T-helper 1 cell (primary cell): ENCODE data around the gene IRX1.

Experiments used
- DNase-seq, 5 donors: peaks; one replicate each; pipeline ENCODE4 v3.0.0-alpha.2; 2012 to 2020

Gene IRX1

DNA sequence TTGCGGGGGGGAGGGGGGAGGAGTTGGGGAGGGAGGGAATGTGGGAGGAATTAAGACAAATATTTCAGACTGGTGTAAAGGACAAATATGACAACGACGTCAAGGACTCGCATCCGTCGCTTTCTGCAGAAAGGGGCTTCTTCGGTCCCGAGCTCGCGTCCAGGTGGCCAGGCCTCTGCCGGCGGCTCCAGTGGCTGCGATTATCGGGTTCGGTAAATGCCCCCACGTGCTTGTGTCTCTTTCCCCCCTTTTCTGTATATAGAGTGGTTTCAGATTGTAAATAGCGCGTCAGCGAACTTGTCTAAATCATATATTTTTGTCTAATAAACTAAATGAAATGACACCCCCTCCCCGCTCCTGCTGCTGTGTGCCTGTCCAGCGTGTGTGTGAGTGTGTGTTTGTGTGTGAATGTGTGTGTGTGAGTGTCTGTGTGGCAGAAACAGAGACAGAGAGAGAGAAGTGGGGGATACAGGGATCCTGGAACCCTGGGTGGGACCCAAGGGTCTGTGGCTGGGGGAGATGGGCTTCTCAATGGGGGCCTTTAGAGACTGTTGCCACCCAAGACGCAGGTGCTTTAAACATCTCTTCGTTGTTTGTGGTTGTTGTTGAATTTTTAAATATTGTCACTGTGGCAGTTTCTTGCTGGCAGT lies 5.6 kb downstream of the IRX1 start:
- DNase-seq, result no peak

DNA sequence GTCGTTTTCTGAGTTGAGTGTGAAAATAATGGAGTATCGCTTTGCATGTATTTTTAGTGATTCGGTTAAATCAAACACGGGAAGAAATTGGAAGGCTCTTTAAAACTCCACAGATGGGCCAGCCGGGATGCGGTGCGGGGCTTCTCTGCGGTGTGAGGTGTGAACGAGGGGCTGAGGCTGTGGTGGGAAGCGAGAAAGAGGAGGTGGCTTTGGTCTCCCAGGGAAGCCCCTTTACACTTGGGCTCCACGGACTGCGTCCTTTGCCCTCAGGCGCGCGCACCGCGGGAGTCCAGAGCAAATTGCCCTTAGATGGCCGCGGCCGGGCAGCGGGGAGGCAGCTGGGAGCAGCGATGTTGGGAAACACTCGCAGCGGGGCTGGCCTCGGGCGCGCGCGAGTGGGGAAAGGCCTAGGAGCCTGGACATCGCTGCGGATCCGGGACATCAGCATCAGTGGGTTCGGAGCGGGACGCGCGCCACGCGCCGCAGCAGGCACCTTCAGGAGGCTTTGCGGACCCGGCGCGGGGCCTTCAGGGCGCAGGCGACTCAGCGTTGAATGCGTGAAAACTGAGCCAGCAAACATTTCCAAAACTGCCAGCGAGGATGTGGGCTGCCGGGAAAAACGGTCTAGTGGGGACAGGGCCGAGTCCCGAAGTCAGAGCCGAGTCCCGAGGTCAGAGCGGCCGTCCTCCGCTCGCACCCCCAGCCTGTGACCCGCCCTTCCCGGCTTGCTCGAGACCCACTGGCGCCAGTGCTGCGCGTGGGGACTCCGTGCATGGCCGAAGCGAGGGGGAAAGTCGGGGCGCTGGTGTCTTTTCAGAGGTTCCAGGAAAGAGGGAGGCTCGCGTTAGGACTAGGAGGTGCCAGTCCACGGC lies 6.5 kb downstream of the IRX1 start:
- DNase-seq, result no peak

DNA sequence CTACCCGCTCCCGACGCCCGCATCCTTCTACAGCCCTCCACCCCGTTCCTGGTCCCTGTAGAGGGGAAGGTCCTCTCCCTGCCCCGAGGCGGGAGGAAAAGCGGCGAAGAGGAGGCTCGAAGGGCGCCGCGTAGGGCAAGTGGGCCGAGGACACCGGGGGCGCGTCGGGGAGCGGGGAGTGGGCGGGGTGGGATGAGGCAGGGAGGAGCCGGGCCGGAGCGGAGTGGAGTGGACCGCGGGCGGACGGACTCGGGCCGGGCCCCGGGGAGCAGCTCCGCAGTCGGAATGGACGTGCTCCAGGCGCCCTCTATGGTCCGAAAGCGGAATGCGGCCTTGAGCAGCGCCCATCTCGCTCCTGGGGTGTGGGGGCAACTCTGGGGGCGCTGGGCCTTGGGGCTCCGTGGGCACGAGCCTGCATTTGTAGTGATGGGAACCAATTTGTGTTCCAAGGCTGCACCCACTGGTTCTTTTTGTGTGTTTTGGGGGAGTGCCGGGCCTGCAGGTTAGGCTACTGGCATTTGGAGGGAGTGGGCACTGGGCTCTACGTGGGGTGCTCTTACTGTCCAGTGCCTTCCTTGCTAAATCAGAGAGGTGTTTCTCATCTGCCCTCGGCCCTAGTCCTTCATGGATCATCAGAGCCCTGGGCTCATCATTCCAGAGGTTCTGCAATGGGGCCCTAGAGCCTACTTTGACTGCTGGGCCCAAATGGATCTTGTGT lies 7.3 kb downstream of the IRX1 start:
- DNase-seq, result no peak

DNA sequence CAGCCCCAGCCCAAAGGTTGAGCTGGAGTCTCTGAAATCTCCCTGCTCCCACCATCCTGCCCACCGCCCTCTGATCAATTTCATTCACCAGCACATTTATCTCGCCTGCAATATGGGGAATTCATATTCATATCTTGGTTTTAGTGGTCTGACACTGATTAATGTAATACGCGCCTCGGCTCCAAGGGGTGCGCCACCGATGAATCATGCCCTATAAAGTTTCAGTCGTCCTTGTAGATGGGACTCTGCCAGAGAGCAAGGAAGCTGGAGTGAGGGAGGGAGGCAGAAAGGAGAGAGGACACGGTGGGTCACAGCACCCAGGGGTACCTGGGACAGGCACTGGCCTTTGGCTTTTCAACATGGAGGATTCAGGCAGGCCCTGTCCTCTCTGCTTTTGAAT lies 8.9 kb downstream of the IRX1 start:
- DNase-seq, result no peak

DNA sequence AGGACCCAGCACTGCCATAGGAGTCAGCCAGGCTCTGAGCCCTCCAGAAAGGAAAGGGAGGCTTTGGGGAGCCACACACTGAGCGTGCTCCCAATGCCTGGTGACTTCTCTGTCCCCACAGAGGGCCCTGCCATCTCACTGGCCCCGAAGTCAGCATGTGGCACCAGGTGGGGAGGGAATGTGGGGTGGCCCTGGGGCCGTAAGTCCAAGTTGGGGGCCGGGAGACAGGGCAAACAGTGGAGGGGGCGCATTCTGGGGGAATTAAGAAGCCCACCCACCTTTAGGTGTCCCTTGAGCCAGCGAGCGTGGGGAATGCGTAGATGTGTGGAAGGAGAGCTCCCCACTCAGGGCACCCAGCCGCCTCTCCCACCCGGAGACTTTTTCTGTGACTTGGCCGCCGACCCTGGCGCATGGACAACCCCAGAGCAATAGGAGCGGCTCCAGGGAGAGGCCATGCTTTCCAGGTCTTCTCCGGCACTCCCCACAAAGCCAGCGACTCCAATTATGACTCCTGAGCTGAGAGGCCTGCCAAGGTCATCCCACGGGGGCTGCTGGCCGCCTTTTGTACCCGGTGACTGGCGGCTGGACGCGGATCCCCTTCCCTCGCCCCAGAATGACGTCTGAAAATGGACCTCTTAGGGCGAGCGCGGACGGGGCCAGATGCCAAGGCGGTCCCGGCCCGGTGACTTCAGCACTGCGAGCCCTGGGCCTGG lies 9.8 kb downstream of the IRX1 start:
- no peak for DNase-seq

DNA sequence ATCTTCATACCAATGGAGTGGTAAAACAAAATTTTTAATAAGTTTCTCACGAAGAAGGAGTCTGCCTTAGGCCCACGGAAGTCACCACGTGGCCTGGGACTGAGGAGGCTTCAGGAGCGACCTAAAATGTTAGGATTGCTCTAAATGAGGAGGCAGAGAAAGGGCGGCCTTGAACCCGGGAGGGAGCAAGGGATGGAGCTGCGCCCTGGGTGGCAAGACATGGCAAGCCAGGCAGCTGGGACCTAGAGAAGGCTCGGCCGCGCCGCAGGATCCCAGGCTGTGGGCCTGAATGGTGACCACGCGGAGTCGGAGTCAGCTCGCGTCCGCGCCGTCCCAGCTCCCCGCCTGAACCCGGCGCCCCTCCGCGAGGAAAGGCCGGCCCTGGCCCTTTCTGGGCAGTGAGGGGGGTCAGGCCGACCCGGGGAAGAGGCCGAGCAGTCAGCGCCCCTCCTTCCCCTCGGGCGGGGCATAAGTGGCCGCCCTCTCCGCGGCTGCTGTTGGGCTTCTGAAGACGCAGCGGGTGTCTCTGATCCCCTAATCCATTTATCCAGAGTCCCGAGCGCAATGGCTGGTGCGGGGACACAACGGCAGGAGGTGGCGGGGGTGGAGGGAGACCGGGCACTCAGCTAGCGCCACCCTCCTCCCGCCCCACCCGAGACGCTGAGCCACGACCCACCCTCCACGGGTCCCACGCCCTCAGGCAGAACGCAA lies 10.6 kb downstream of the IRX1 start:
- no peak for DNase-seq

DNA sequence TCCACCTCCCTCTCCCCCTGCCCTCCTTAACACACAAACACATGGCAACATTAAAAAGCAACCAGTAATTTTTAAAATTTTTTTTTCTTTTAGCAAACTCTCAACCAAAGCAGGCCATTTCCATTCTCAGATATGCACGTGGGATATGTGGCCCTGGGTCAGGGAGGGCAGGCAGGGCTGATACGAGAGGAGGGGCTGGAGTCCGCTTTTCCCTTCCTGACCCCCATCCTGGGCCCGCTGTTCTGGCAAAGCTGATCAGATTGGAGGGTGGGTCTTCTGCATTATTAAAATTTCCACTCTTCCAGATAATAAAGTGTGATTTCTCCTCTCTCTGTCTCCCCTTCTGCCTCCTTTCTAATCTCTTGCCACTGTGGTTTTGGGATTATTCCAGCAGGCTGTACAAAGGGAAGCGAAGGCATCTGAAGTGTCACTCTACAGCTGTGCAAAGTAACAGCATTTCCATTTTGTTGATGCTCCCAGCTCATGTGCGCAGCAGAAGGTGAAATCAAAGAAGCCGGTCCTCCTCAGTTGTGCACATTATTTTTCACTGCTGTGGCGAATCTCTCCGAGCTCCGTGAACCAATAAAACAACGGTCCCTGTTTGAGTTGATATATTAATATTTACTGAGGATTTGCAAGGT lies 12.0 kb downstream of the IRX1 start:
- DNase-seq, result no peak

DNA sequence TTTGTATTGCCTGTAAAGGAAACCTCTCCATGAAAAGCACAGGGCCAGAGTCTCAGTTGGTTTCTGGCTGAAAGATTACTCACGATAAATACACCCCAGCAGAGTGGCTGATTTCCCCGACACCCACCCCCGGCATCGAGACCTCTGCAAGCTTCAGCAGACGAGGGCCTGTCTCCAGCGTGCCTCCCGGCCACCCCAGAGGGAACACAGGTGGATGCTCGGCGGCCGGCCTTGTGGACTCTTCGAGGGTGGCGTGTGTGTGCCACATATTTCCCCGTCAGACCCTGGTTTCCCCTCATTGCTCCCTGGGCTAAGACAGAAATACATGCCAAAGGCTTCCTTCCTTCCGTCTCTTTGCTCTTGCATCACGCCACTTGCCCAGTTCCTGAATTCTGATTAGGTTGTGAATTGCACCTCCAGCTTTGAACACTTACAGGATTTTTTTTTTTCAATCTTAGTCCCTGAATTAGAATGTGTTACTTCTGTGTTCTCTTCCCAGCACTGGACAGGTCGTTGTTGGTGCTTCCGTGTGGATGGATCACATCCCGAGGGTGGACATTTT lies 13.6 kb downstream of the IRX1 start:
- no peak for DNase-seq

DNA sequence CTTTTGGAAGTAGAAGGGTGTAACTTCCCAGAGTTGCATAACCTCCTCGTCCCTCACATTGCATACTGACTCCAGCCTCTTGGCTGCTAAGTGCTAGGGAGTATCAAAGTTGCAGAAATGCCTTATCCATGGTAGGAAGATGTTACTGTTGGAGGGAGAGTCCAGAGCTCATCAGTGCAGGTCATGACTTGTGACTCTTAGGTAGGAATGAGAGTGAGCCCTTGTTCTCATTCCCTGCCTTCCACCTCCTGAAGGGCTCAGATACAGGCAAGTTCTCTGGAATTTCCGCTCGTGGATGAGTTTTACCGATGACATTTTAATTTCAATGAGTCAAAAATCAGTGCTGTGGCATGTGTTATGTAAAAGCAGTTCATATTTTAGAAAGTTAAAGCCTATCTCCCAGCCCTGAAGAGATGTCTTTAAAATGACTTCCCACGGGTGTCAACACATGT lies 17.0 kb downstream of the IRX1 start:
- DNase-seq, result no peak

DNA sequence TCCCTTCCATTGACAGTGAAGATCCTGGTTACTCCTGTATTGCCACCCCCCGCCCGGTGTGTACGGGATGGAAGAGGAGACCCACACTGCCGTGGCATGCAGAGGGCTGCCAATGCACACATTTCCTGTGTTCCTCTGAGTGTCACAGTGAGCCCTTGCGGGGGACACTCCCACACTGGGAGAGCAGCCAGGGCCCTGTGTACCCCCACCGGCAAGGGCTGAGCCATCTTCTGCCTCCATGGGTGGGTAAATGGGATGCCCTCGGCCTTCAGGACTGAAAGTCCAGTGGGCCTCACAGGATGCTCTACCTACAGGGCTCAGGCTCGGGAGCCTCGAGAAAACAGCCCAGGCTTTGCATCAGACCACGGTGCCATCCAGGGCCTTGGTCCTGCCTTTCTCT lies 18.1 kb downstream of the IRX1 start:
- no peak for DNase-seq

DNA sequence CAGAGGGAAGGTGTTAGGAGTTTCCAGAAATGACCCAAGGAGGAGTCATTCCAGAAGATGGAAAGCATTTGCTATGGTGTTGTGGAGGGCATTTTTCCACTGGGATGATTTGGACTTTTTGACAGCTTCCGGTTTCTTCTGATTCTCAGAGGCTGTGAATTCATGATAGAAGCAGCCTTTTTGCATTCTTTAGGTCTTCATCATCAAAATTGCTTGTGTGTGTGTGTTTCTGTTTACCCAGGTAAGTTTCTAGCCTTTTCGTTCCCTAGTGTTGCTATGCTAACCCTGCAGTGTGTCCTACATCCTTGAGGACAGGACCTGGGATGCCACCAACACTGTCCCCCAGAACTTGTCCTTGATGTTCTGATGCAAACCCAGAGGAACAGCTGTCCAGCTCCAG lies 19.6 kb downstream of the IRX1 start:
- DNase-seq, result no peak

DNA sequence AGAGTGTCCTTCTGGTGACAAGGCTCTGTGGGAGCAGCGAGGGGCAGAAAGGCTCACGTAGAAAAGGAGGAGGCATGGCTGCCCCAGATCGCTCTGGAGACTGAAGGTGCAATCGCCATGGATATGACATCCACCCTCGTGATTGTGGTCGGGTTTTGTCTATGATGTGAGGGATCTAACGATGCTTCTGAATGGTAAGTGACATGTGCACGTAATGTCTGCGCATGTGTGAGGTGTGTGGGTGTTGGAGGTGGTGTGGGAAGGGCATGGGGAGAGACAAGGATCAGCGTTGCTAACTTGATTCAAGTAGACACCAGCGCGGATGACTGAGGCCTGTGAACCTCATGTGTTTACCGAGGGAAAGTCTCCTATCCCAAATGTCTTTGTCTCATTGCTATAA lies 20.2 kb downstream of the IRX1 start:
- DNase-seq, result no peak

DNA sequence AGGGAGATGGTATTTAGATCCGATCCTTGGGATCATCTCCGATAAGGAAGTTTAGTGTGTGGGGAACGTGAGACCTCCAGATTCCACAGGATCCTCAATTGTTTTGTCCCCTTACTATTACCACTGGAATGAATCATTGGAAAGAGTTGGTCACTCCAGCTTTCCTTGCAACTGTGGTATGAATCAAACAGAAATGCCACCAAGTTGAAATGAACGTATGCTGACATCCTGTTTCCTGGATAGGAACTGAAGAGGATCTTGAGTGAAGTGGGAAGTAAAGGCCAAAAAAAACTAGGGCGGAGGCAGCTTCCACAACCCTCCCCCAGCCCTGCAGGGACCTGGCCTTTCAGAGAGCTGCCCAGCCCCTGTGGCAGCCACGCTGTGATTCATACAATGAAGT lies 23.9 kb downstream of the IRX1 start:
- DNase-seq, result no peak

DNA sequence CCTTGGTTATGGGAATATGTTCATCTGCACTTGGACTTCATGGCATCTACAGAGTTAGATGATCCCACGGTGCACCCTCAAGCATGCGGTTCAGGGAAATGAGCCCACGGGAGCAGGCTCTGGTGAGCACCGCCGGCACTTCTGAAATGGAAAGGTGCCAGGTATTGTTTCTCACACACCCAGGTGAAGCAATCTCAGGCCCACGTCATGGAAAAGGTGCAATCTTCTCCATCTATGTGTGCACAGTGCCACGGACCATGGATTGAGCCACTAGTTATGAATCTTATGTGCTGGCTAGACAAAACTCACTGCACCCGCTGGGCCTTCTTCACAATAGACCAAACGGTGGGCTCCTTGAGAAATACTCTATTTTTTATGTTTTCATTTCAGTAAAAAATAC lies 27.3 kb downstream of the IRX1 start:
- no peak for DNase-seq

DNA sequence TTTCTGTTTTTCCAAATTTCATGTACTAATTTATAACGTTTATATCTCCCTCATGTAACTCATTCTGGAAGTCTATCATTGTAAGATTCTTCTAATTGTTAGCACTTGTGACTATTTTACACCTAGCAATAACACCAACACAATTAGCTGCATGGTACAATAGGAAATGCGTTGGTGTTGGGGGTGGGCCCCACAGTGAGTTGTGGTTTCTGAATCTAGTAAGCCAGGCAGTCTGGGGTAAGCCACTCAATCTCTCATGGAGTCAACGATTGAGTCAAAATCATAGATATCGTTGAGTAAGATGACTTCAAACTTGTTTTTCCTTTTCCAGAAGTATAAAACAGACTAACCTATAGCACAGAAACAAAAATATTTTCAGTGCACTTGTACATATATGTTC lies 30.0 kb downstream of the IRX1 start:
- no peak for DNase-seq

DNA sequence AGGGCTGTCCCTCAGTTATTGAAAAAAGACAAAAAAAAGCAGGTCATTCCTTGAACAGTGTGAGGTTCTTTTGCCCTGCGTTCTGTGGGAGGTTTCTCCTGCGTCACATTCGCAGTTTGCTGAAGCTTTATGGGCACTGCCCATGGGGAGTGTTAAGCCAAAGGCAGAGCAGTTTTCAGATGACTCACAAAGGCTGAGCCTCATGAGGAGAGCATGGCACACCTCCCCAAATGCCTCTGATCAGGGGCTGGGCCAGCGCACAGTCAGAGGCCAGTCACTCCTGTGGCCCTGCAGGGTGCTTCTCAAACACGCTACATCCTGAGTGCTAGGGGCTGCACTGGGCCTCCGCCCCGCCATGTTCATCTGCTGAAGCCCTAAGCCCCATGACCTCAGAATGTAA lies 38.4 kb downstream of the IRX1 start:
- DNase-seq, result no peak

DNA sequence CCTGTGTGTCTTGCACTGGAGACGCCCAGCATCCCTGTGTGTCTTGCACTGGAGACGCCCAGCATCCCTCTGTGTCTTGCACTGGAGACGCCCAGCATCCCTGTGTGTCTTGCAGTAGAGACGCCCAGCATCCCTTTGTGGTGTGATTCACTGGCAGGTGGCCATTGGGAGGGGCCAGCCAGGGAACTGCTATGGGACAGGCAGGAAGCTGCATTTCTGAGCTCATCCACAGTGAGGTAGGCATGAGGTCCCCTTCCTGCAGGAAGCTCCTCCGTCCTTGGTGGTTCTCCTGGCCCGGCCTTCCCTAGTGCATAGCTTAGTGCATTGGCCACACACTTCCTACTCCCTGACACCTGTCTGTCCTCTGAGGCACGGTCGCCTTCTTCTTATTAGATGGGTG lies 43.5 kb downstream of the IRX1 start:
- DNase-seq, result no peak

DNA sequence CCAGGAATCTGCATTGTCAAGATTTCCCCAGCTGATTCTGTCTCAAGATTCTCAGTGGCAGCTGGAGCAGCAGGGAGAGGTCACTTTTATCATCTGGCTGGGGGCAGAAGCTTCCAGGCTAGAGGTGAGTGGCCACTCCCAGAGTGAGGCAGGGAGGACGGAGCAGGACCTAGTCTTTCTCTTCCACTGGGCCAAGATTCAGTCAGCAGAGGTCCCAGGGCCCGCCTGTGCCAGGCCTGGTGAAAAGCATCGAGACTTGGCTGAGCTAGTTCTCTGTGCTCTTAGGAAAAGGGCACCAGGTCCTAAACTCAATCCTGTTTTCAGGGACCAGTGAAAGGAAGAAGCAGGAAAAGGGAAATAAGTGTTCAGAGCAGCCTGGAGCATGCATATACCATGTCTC lies 46.6 kb downstream of the IRX1 start:
- DNase-seq, result no peak

DNA sequence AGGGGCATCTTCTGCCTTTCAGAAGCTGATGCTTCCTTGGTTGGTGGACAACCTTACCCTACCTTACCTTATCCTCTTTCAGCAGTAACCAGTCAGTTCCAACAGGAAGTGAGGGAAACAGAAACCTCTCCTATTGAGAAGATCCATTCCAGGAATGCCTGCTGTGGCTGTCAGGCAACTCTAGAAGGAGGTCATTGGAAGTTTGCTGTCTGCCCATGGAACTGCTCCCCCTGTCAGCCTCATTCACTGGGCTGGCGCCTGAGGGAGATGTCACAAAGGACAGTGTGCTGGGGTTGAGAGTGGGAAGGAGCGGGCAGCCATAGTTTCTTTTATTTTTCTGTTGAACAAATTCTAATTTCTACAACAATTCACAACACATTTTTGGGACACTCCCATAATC lies 54.7 kb downstream of the IRX1 start:
- no peak for DNase-seq

DNA sequence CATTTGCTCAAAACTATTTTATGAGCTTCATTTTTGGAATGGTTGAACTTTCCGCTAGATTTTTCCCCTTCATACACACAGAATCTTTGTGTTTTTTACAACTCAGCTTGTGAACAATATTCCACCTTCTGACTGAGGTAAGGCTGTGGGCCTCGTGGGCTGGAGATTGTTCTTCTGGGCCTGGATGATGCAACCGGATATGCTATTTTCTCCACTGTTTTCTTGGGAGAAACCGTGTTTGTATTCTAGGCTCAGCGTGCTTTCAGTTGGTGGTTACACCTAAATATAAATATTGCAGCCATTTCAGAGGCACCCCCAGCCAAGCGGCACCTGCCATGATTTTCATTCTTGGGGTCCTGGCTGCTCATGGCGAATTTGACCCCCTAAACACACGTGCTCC lies 55.2 kb downstream of the IRX1 start:
- no peak for DNase-seq
